CD4-positive, alpha-beta T cell (primary cell): ENCODE data around the gene TCHP. TPM values are rescaled to one million over a fixed set of nuclear protein-coding genes. Genes with fewer than 3 reads are reported as not detected.

Source experiments
- ATAC-seq: fragments of 200-7000 bp; cut with Tn5 transposase; one replicate; pipeline ENCODE4 v1.10.0; 2022; ENCODE audit warnings: mild to moderate bottlenecking; ENCODE audit not compliant: poor library complexity
- CTCF ChIA-PET: fragments of 350-600 bp; sonication (Branson Sonifier 250); formaldehyde crosslinking; loops from one replicate; lab custom pipeline; 2021; ENCODE audit warnings: antibody characterized with exemption, inconsistent platforms; lab: Charles Lee
- POLR2A ChIA-PET: fragments of 350-600 bp; sonication (Branson Sonifier 250); formaldehyde crosslinking; loops from one replicate; lab custom pipeline; 2021; ENCODE audit warnings: antibody characterized with exemption, inconsistent platforms; lab: Charles Lee
- DNase-seq, 14 experiments: peaks; one replicate each; pipeline ENCODE4 v3.0.0-alpha.2; 2013 to 2020; ENCODE audit warnings: mixed read lengths in 2 of 14
- H3K27ac ChIP-seq, 2 donors: one replicate each; pipeline versions ENCODE4 v1.5.1 to v1.7.0; 2013; ENCODE audit warnings: low read length in 2 of 2, low read depth in 1 of 2, mild to moderate bottlenecking in 1 of 2
- H3K27me3 ChIP-seq, 2 experiments: 1 replicate in 1 of 2; 2 replicates in 1 of 2; pipeline versions ENCODE4 v1.6.1 to v1.7.0; 2013; ENCODE audit warnings: low read length in 2 of 2, control low read depth in 1 of 2, mild to moderate bottlenecking in 1 of 2, moderate library complexity in 1 of 2; ENCODE audit not compliant: insufficient read depth in 2 of 2, control insufficient read depth in 1 of 2
- H3K36me3 ChIP-seq: one replicate; pipeline ENCODE4 v1.6.1; 2013; ENCODE audit warnings: low read length, control low read depth; ENCODE audit not compliant: insufficient read depth
- H3K4me1 ChIP-seq: one replicate; pipeline ENCODE4 v1.6.1; 2013; ENCODE audit warnings: low read length, control low read depth; ENCODE audit not compliant: insufficient read depth
- H3K4me3 ChIP-seq: one replicate; pipeline ENCODE4 v1.5.1; 2013; ENCODE audit warnings: mild to moderate bottlenecking, low read length, moderate library complexity
- H3K9me3 ChIP-seq, 2 experiments: 1 replicate in 1 of 2; 2 replicates in 1 of 2; pipeline versions ENCODE4 v1.6.1 to v1.7.0; 2013; ENCODE audit warnings: low read length in 2 of 2, mild to moderate bottlenecking in 2 of 2, control low read depth in 1 of 2, moderate library complexity in 1 of 2; ENCODE audit not compliant: control insufficient read depth in 1 of 2, insufficient read depth in 1 of 2
- H3K27ac Mint-ChIP-seq: one replicate; pipeline ENCODE4 v1.8.0; 2020; ENCODE audit warnings: mixed read lengths
- H3K27me3 Mint-ChIP-seq: one replicate; pipeline ENCODE4 v1.8.0; 2021; ENCODE audit warnings: mixed read lengths
- H3K36me3 Mint-ChIP-seq: one replicate; pipeline ENCODE4 v1.8.0; 2021; ENCODE audit warnings: low read depth, mixed read lengths
- H3K4me1 Mint-ChIP-seq: one replicate; pipeline ENCODE4 v1.8.0; 2021; ENCODE audit warnings: low read depth, mixed read lengths
- H3K4me3 Mint-ChIP-seq: one replicate; pipeline ENCODE4 v1.8.0; 2020; ENCODE audit warnings: mild to moderate bottlenecking, mixed read lengths
- H3K9me3 Mint-ChIP-seq: one replicate; pipeline ENCODE4 v1.8.0; 2020; ENCODE audit warnings: mixed read lengths
- intact Hi-C, 2 experiments: fragments of 100-400 bp; cut with DNase I in 1 of 2; cut with micrococcal nuclease in 1 of 2; formaldehyde crosslinking; loops; one replicate each; pipeline versions ENCODE4 v1.15.1 to v1.9.0; 2023 to 2025; cut with DNase I, micrococcal nuclease
- total RNA-seq, 174 experiments: library from RNA in 2 of 174; stranded (reverse) in 2 of 174; gene quantifications; one replicate each; pipeline ENCODE4 v1.2.3 and lab custom pipeline; 2021 to 2026
- TF ChIP-seq, protein P1 (sequence below): fragments of 200-600 bp; IDR thresholded peaks from one replicate; pipeline ENCODE4 v1.8.0; 2022; ENCODE audit warnings: antibody characterized with exemption, mild to moderate bottlenecking

The TCHP gene
- total RNA-seq, 2 experiments from 2014 or later, result 13.2 to 13.6 TPM

- ATAC-seq (no peak), DNase-seq (no peak)
- Histone ChIP-seq H3K4me1 (no peaks in the 10 kb centered on the region), H3K9me3 (no peaks in the 10 kb centered on the region), H3K27me3 (no peaks in the 10 kb centered on the region), H3K27ac (no peak overlapping the region), H3K36me3 (peaks cover 87% of the 10 kb centered on the region), H3K4me3 (no peak overlapping the region)
- POLR2A ChIA-PET, result no interaction called here
- Mint-ChIP-seq H3K27ac (no peak overlapping the region), H3K4me3 (no peak overlapping the region), H3K36me3 (peaks cover 85% of the 10 kb centered on the region), H3K4me1 (no peaks in the 10 kb centered on the region), H3K9me3 (no peaks in the 10 kb centered on the region), H3K27me3 (no peaks in the 10 kb centered on the region)
- CTCF ChIA-PET, result no interaction called here
- intact Hi-C loops, result no loop called here
- TF ChIP-seq, protein P1, sequence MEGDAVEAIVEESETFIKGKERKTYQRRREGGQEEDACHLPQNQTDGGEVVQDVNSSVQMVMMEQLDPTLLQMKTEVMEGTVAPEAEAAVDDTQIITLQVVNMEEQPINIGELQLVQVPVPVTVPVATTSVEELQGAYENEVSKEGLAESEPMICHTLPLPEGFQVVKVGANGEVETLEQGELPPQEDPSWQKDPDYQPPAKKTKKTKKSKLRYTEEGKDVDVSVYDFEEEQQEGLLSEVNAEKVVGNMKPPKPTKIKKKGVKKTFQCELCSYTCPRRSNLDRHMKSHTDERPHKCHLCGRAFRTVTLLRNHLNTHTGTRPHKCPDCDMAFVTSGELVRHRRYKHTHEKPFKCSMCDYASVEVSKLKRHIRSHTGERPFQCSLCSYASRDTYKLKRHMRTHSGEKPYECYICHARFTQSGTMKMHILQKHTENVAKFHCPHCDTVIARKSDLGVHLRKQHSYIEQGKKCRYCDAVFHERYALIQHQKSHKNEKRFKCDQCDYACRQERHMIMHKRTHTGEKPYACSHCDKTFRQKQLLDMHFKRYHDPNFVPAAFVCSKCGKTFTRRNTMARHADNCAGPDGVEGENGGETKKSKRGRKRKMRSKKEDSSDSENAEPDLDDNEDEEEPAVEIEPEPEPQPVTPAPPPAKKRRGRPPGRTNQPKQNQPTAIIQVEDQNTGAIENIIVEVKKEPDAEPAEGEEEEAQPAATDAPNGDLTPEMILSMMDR, result no peak
Measured at GRCh38 chr12:109914461-109914860, 14.4 kb downstream of the TCHP start.

- Histone ChIP-seq H3K9me3 (no peaks in the 10 kb centered on the region), H3K36me3 (peaks cover 92% of the 10 kb centered on the region), H3K27ac (no peak overlapping the region), H3K4me3 (no peak overlapping the region), H3K27me3 (no peaks in the 10 kb centered on the region), H3K4me1 (no peaks in the 10 kb centered on the region)
- no peaks in the 10 kb centered on the region for H3K4me1 Mint-ChIP-seq
- no peaks in the 10 kb centered on the region for H3K27me3 Mint-ChIP-seq
- POLR2A ChIA-PET, result no interaction called here
- TF ChIP-seq, protein P1, result no peak
- CTCF ChIA-PET, result no interaction called here
- H3K9me3 Mint-ChIP-seq, result no peaks in the 10 kb centered on the region
- intact Hi-C loops, result no loop called here
- H3K27ac Mint-ChIP-seq, result no peak overlapping the region
- no peak overlapping the region for H3K4me3 Mint-ChIP-seq
- ATAC-seq, result no peak
- DNase-seq, result no peak
- H3K36me3 Mint-ChIP-seq, result peaks cover 89% of the 10 kb centered on the region
Measured at GRCh38 chr12:109915171-109916040, 15.3 kb downstream of the TCHP start.

DNA sequence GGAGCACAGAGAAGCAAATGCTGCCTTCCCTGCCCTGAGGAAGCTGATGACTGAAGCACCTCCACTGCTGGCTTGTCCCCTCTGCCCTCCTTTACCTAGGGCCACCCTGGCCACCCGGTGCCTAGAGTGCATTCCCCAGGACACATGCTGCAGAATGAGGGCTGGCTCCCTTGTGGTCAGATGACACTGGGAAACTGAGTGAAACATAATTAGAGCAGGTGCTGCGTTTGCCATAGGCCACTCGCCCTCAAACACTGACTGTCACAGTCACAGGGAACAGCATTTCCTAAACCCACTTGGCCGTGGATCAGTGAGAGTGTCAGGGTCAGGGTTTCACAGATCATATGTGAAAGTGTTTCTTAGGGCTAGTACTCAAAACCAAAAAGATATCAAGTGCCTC, 16.0 kb downstream of the TCHP start:
- DNase-seq (no peak), ATAC-seq (no peak)
- H3K27ac ChIP-seq, result no peak overlapping the region
- no peaks in the 10 kb centered on the region for H3K4me1 ChIP-seq
- H3K9me3 ChIP-seq, result no peaks in the 10 kb centered on the region
- TF ChIP-seq, protein P1, result no peak
- Mint-ChIP-seq H3K4me1 (no peaks in the 10 kb centered on the region), H3K9me3 (no peaks in the 10 kb centered on the region), H3K27ac (no peak overlapping the region), H3K27me3 (no peaks in the 10 kb centered on the region), H3K36me3 (peaks cover 89% of the 10 kb centered on the region), H3K4me3 (no peak overlapping the region)
- ChIA-PET POLR2A (no interaction called here), CTCF (no interaction called here)
- H3K27me3 ChIP-seq, result no peaks in the 10 kb centered on the region
- H3K4me3 ChIP-seq, result no peak overlapping the region
- peaks cover 92% of the 10 kb centered on the region for H3K36me3 ChIP-seq
- intact Hi-C loops, result no loop called here
